Stimulated activated CD4-positive, alpha-beta T cell treated with anti-CD3 and anti-CD28 coated beads, Interleukin-1b, Interleukin-23, amount 100 ng/mL, for 1 hour (primary cell): Measurements from ENCODE around the gene FOXO3.

Experiments
- DNase-seq, 2 donors: peaks; one replicate each; pipeline ENCODE4 v3.0.0-alpha.2; 2020; ENCODE audit warnings: low read depth in 2 of 2

The FOXO3 gene

GRCh38 chr6:108594640-108595039 lies 33.9 kb downstream of the FOXO3 start:
- DNase-seq = no peak

GRCh38 chr6:108596956-108597355 lies 36.2 kb downstream of the FOXO3 start:
- DNase-seq = no peak

- no peak for DNase-seq
Observed at GRCh38 chr6:108597572-108598304, 37.0 kb downstream of the FOXO3 start.

GRCh38 chr6:108598305-108598863 lies 37.7 kb downstream of the FOXO3 start:
- DNase-seq = no peak

GRCh38 chr6:108604156-108604555 lies 43.4 kb downstream of the FOXO3 start:
- DNase-seq = no peak

GRCh38 chr6:108606250-108606690 lies 45.6 kb downstream of the FOXO3 start:
- DNase-seq = no peak

GRCh38 chr6:108608453-108609275 lies 47.9 kb downstream of the FOXO3 start:
- DNase-seq = no peak

- DNase-seq = no peak
Observed at GRCh38 chr6:108609276-108609769, 48.6 kb downstream of the FOXO3 start.

GRCh38 chr6:108610270-108610839 lies 49.6 kb downstream of the FOXO3 start:
- no peak for DNase-seq

GRCh38 chr6:108610957-108611586 lies 50.4 kb downstream of the FOXO3 start:
- no peak for DNase-seq

GRCh38 chr6:108612852-108613251 lies 52.1 kb downstream of the FOXO3 start:
- no peak for DNase-seq

- no peak for DNase-seq
Observed at GRCh38 chr6:108616544-108616943, 55.8 kb downstream of the FOXO3 start.

- no peak for DNase-seq
Observed at GRCh38 chr6:108616973-108617372, 56.3 kb downstream of the FOXO3 start.

- no peak for DNase-seq
Observed at GRCh38 chr6:108618623-108619152, 58.0 kb downstream of the FOXO3 start.

GRCh38 chr6:108619431-108620197 lies 58.9 kb downstream of the FOXO3 start:
- no peak for DNase-seq

- DNase-seq = no peak
Observed at GRCh38 chr6:108621117-108621516, 60.4 kb downstream of the FOXO3 start.

GRCh38 chr6:108622641-108623298 lies 62.1 kb downstream of the FOXO3 start:
- no peak for DNase-seq

- DNase-seq = no peak
Observed at GRCh38 chr6:108623995-108624394, 63.3 kb downstream of the FOXO3 start.

- no peak for DNase-seq
Observed at GRCh38 chr6:108625581-108625980, 64.9 kb downstream of the FOXO3 start.

GRCh38 chr6:108626777-108627176 lies 66.1 kb downstream of the FOXO3 start:
- DNase-seq = no peak
